ENCODE results near the gene SPANXN3.
"Not testable (repeated sequence)": the region's sequence is repeated elsewhere in the genome, so short reads cannot be mapped to it uniquely, and the experiment has no call there.

GRCh38 chrX:143517375-143517774 is at the start of gene SPANXN3:
- not testable (repeated sequence) for TF ChIP-seq TAF1 (conservative IDR thresholded peaks at IDR 0.05)
- TF ChIP-seq, protein P1, sequence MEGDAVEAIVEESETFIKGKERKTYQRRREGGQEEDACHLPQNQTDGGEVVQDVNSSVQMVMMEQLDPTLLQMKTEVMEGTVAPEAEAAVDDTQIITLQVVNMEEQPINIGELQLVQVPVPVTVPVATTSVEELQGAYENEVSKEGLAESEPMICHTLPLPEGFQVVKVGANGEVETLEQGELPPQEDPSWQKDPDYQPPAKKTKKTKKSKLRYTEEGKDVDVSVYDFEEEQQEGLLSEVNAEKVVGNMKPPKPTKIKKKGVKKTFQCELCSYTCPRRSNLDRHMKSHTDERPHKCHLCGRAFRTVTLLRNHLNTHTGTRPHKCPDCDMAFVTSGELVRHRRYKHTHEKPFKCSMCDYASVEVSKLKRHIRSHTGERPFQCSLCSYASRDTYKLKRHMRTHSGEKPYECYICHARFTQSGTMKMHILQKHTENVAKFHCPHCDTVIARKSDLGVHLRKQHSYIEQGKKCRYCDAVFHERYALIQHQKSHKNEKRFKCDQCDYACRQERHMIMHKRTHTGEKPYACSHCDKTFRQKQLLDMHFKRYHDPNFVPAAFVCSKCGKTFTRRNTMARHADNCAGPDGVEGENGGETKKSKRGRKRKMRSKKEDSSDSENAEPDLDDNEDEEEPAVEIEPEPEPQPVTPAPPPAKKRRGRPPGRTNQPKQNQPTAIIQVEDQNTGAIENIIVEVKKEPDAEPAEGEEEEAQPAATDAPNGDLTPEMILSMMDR (IDR thresholded peaks at IDR 0.05; ENCODE audit: low read depth, low read length, missing input control) = not testable (repeated sequence)

All from liver (tissue), 3 donors.